Left lobe of liver (tissue), 2 donors: ENCODE data around the gene NXF3. TPM values are rescaled to one million over a fixed set of nuclear protein-coding genes. Genes with fewer than 3 reads are reported as not detected.
A peak's percentile ranks its signal among the peaks of the same experiment; 100 is the strongest.
"Not testable (repeated sequence)": the region's sequence is repeated elsewhere in the genome, so short reads cannot be mapped to it uniquely, and the experiment has no call there.

Experiments
- ATAC-seq: fragments of 200-7000 bp; cut with Tn5 transposase; one replicate; pipeline ENCODE4 v1.9.1; 2020; ENCODE audit warnings: mild to moderate bottlenecking, moderate library complexity
- DNase-seq: peaks from one replicate; pipeline ENCODE4 v3.0.0-alpha.2; 2020; ENCODE audit warnings: low spot score
- total RNA-seq: library from RNA; stranded (reverse); gene quantifications from one replicate; pipeline ENCODE4 v1.2.1, GENCODE V29; 2021
- donor health status: DM: no; HTN: no; CAD: no; lungs with moderate emphysema.
- donor health status: DM: no; HTN: yes; CAD: no.

Gene NXF3, protein sequence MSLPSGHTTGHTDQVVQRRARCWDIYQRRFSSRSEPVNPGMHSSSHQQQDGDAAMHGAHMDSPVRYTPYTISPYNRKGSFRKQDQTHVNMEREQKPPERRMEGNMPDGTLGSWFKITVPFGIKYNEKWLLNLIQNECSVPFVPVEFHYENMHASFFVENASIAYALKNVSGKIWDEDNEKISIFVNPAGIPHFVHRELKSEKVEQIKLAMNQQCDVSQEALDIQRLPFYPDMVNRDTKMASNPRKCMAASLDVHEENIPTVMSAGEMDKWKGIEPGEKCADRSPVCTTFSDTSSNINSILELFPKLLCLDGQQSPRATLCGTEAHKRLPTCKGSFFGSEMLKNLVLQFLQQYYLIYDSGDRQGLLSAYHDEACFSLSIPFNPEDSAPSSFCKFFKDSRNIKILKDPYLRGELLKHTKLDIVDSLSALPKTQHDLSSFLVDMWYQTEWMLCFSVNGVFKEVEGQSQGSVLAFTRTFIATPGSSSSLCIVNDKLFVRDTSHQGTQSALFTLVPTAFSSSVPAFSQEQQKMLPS
- 1.3 TPM for total RNA-seq

DNA sequence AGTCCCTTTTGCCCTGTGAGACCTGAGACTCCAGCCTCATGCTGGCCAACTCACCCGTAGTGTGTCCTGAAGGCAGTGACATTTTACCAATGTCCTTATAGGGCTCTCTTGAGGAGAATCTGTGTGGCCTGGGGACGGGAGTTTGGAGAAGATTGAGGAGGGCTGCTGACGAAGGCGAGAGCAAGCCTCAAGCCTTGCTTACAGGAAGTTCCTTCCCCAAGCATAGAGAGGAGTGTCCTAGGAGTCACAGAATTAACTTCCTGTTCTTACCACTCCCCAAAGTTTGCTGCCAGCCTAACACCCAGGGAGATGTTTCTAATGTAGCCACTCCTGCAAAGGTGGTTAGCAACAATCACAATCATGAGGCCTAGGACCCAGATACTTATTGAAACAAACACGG is at the start of gene NXF3:
TSS of gene NXF3 (minus strand) at position 202 of the 400 bp plus-strand sequence. CDS start at position 82, 120 bp downstream.
- DNase-seq (no peak), ATAC-seq (peak; percentile 22)

DNA sequence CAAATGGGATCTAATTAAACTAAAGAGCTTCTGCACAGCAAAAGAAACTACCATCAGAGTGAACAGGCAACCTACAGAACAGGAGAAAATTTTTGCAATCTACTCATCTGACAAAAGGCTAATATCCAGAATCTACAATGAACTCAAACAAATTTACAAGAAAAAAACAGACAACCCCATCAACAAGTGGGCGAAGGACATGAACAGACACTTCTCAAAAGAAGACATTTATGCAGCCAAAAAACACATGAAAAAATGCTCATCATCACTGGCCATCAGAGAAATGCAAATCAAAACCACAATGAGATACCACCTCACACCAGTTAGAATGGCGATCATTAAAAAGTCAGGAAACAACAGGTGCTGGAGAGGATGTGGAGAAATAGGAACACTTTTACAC is 43.6 kb upstream of the NXF3 start:
- DNase-seq, ATAC-seq: not testable (repeated sequence)

DNA sequence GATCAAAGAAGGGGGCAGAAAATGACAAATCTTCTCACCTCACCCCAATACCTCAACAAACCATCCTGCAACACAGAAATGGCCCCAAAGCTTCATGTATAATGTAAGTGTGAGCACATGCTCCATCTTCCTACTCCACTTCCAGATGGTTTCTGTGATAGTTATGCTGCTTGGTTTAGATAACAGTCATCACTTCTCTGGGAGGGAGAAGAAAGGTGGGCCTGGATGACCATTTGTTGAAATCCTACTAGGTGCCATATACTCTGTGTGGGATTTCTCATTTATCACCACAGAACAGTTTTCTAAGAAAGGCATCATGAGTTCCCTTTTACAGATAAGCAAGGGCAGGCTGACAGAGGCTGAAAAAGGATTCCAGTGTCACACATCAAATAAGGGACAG is 31.3 kb upstream of the NXF3 start:
- no peak for DNase-seq
- no peak for ATAC-seq

DNA sequence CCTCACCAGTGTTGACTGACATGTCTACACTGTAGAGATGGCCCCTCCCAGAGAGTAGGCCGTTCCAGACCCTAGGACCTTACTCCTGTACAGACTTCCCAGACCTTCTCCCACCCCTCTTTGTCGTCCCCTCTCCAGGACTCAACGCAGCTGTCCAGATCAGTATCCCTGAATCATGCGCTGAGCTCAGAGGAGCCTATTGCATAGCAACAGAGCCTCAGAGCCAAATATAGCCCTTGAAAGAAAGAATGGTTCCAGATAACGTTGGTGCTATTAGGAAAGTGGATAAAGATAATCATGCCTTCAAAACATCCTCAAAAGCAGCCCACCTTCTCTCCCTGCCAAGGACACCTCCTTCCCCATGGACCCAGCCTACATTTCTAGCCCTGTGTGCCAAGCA is 27.8 kb upstream of the NXF3 start:
- DNase-seq (no peak), ATAC-seq (no peak)

DNA sequence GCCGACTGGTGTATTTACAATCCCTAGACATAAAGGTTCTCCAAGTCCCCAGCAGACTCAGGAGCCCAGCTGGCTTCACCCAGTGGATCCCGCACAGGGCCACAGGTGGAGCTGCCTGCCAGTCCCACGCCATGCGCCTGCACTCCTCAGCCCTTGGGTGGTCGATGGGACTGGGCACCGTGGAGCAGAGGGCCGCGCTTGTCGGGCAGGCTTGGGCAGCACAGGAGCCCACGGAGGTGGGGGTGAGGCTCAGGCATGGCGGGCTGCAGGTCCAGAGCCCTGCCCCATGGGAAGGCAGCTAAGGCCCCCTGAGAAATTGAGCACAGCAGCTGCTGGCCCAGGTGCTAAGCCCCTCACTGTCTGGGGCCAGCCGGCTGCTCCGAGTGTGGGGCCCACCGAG is 24.0 kb upstream of the NXF3 start:
- not testable (repeated sequence) for ATAC-seq

DNA sequence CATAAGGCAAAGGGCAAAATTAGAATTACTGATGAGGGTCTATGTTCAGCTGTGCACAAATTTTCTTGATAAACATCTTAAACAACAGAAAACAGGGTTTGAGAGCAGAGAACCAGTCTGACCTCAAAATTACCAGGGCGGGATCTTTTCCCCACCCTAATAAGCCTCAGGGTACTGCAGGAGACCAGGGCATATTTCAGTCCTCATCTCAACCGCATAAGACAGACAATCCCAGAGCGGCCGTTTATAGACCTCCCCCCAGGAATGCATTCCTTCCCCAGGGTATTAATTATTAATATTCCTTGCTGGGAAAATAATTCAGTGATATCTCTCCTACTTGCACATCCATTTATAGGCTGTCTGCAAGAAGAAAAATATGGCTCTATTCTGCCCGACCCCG is 16.6 kb upstream of the NXF3 start:
- not testable (repeated sequence) for ATAC-seq

More for the DNA sequence above, 24.0 kb upstream of the NXF3 start:
- DNase-seq: not testable (repeated sequence)

DNA sequence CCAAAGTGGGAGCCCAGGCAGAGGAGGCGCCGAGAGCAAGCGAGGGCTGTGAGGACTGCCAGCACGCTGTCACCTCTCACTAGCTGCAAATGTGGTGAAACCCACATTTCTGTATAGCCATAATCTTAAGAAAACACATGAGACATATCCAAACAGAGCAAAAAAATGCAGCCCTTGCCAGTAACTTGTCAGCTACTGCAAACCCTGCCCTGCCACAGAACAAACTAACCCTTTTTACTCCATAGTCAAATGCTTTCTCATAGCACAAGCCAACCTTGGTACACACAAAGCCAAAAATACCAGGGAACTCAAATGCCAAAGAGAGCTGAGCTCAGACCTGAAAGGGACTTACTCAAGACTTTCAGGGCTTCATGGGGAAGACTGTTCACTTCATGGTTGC is 14.9 kb upstream of the NXF3 start:
- no peak for DNase-seq
- no peak for ATAC-seq

More for the DNA sequence above, 16.6 kb upstream of the NXF3 start:
- not testable (repeated sequence) for DNase-seq

DNA sequence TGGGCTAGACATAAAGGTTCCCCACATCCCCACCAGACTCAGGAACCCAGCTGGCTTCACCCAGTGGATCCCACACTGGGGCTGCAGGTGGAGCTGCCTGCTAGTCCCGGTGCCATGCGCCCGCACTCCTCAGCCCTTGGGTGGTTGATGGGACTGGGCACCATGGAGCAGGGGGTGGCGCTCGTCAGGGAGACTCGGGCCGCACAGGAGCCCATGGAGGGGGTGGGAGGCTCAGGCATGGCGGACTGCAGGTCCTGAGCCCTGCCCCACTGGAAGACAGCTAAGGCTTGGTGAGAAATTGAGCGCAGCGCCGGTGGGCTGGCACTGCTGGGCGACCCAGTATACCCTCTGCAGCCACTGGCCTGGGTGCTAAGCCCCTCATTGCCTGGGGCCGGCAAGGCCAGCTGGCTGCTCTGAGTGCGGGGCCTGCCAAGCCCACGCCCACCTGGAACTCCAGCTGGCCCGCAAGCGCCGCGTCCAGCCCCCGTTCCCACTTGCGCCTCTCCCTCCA is 14.3 kb upstream of the NXF3 start:
- DNase-seq, ATAC-seq: not testable (repeated sequence)

DNA sequence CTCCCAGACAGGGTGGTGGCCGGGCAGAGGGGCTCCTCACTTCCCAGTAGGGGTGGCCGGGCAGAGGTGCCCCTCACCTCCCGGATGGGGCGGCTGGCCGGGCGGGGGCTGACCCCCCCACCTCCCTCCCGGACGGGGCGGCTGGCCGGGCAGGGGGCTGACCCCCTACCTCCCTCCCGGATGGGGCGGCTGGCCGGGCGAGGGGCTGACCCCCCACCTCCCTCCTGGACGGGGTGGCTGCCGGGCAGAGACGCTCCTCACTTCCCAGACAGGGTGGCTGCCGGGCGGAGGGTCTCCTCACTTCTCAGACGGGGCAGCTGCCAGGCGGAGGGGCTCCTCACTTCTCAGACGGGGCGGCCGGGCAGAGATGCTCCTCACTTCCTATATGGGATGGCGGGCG is 11.4 kb upstream of the NXF3 start:
- not testable (repeated sequence) for ATAC-seq, DNase-seq

DNA sequence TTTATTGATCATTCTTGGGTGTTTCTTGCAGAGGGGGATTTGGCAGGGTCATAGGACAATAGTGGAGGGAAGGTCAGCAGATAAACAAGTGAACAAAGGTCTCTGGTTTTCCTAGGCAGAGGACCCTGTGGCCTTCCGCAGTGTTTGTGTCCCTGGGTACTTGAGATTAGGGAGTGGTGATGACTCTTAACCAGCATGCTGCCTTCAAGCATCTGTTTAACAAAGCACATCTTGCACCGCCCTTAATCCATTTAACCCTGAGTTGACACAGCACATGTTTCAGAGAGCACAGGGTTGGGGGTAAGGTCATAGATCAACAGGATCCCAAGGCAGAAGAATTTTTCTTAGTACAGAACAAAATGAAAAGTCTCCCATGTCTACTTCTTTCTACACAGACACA is 10.9 kb upstream of the NXF3 start:
- DNase-seq, ATAC-seq: not testable (repeated sequence)

DNA sequence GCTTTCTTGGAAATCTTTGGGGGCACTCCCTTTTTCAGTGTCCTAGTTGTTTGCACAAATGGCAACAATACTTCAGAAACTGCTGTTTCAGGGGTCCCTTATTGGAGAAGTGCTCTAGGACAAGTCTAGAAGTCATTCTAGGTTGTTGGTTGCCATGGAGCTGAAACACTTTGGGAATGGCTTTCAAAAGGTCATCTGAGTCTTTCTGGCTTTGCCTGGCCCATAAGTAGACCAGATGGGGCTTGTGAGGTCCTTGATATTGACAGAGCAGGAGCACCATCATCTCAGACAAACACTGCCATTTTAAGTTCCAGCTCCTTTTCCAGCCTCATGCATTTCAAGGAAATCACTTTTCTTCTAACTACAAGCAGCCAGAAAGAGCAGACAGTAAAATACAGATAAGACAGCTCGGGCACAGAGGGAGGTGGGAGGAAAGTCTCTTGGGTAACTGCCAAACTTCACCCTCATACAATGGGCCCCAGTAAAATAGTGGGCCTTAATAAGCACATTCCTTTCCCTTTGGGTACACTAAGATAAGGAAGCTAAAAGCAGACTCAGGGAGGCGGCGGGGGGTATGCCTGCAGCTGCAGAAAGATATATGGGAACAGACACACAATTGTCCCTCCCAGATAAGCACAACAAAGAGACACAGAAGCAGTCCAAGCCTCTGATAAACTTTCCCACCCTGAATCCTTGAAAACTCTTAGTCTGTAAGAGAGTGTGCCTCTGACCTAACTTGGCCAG is 8.5 kb upstream of the NXF3 start:
- DNase-seq (no peak), ATAC-seq (no peak)

DNA sequence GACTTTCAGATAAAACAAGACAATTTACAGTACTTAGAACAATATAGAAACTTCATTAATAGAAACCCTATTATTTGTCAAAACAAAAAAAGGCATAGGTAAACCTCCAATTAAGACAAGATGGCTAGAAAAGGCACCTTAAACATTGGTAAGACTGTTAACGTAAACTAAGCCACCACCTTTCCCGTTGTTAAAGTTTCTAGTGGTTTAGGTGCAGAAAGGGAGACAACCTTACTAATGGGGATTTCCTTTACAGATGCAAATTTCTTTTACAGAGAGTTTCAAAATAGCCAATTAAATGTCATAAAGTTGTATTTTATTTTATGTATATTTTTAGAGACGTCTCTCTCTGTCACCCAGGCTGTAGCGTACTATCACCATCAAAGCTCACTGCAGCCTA is 7.5 kb upstream of the NXF3 start:
- DNase-seq (no peak), ATAC-seq (no peak)

DNA sequence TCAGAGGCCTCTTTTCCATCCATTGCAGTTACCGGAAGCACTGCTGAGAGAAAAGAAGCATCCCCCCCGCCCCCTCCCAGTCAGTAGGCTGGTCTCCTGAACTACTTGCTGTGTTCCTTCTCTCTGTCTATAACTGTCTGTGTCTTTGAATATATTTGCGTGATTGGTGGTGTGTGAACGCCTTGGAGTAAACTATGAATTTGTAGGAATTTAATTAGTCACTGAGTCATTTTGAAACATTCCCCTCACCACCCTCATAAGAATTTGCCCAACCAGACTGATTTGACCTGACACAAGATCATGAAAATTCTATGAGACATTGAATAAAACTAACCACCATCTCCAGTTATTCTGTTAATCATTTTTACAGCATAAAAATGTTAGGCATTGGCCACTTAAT is 6.7 kb upstream of the NXF3 start:
- DNase-seq (no peak), ATAC-seq (no peak)

DNA sequence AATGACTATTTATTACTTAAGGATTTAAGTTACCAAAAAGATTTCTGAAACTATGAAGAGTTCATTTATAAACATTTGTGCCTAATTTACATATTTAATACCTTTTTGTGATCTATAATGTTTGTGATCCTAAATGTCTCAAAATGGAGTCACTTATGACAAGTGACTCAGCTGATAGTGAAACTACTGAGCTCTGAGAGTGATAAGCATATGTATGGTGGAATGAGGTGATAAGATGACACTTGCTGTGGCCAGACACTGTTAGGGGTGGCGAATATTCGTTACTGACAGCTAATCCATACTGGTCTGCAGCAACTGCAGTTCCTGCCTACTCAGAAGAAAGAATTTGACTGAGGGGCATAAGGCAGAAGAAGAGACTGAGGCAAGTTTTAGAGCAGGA is 5.5 kb upstream of the NXF3 start:
- DNase-seq (no peak), ATAC-seq (no peak)

DNA sequence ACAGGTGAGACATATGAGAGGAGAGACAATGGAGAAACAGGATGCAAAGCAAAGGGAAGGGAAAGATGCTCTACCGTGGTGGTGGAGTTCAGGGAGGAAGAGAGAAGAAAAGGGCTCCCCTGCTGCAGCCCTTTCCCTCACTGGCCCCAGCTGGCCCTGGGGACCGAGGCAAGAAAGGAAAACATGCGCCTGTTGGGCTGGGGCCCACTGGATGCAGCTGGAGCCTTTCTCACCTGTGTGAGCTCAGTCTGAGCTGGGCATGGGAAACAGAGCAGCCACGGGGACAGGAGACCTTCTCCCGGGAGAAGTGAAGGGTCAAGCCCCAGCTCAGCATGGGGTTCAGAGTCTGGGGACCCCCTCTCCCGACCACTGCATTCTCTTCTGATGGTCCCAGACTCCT is 11.9 kb downstream of the NXF3 start:
- ATAC-seq (no peak), DNase-seq (no peak)

DNA sequence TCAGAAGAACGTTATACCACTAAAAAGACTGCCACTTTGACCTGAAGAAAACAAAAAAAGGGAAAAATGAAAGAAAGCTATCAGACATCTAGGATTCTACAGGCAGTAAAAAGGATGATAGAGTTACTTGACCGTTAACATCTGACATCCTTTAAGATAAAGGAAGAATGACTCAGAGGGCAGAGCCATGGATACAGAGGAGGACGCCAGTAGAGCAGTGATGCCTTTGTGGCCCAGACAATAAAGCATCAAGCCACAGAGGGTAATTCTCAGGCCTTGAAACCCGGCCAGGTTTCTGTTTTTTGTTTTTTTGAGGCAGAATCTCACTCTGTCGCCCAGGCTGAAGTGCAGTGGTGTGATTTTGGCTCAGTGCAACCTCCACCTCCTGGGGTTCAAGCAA is 19.5 kb downstream of the NXF3 start:
- ATAC-seq: no peak
- no peak for DNase-seq

DNA sequence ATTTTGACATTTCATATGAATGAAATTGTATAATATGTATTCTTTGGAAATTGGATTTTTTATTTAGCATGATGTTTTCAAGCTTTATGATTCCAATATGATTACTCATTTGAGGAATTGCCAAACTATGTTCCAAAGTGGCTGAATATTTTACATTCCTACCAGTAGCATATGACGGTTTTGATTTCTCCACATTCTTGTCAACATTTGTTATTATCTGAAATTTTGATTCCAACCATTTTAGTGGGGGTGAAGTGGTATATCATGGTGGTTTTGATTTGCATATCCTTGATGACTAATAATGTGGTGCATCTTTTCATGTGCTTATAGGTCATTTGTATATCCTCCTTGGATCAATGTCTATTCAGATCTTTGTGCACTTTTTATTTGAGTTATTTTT is 26.3 kb downstream of the NXF3 start:
- ATAC-seq (no peak), DNase-seq (no peak)

DNA sequence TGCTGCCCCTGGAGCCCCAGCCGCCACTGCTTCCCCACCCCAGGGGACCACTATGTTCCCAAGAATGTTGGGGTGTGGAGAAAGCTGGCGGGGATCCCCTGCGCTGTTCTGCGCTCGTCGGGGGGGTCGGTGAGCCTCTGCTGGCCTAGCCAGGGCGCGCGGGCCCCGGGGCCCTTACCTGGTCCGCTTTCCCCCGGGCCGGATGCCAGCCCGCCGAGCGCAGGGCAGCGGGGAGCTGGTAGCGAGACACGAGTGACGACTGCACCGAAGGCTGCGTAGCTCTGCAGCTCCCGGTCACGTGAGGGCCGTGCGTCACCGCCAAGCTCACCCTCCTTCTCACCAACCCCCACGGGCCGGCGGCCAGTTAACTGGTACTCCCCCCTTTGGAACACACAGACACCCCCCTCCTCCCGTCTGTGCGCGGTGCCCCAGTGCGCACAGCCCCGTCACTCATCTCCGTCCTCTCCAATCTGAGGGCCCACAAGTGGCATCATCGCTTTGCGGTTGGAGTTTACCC is 29.0 kb downstream of the NXF3 start, which contains the start of gene BEX1:
TSS of gene BEX1 (minus strand) at position 254 of the 517 bp plus-strand sequence. CDS start 897 bp downstream, outside the sequence.
- no peak for ATAC-seq

DNA sequence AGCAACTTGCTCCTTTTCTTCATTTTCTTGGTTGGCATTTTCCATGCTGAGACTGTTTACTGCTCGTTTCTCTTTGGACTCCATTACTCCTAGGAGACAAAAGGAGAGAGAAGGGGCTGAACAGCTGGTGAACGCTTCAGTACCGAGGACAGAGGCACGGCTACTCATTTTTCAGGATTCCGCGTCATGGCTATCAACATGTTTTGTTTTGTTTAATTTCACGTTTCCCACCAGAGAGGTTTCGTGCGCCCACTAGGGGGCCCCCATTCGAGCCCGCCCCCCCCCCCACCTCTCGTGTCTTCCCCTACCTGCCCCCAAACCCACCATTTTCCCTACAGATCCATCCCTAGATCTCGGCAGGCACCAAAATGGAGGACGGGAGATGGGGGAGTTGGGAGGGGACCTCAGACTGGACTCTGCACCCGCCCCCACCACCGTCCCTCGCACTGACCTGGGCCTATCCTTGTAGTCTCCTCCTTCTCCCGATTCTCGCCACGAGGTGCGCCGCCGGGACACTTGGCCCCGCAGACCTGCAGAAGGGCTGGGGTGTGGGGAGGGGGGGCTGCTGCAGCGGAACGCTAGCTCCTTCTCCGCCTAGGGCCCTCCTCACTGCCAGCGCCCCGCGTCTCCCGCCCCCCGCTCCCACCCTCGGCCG is 29.6 kb downstream of the NXF3 start:
- ATAC-seq (peak; percentile 52), DNase-seq (no peak)

More for the DNA sequence above, 29.0 kb downstream of the NXF3 start, which contains the start of gene BEX1:
- no peak for DNase-seq

DNA sequence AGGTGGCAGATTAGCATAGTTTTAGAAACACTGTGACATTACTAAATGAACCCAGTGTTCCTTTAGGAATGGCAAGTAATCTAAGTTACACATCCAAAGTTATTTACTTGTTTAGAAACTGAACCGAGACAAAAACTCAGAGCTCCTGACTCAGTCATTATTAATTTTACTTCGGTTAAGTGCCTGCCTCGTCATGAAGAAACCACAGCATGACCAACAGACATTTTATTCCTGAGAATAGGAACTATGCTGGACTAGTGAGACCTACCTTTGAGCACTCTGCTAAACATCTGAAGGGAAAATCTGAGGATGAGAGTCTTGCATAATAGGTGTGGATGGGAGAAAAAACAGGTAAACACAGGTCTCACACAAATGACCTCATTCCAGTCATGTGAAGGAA is 31.5 kb downstream of the NXF3 start:
- ATAC-seq: no peak
- DNase-seq: no peak

DNA sequence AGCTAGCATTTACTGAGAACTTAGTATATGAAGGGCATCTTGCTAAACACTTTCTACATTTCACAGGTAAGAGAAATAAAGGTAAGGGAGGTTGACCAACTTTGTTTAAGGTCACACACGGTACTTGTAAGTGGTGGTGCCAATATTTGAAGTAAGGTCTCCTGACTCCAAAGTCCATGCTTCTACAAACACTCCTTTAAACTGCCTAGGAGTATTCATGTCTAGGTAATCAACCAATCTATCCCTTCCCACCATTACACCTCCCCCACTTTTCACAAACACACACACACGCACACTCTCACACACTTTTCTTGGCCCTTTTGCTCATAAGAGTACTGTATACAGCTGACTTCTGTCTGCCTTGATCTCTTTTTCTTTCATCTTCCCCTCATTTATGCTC is 36.0 kb downstream of the NXF3 start:
- DNase-seq: no peak
- ATAC-seq: peak; percentile 88
